SW480 (cell line): ENCODE data around the gene DAND5.

ENCODE experiments used
- DNase-seq: peaks from one replicate; pipeline ENCODE4 v3.0.0-alpha.2; 2016; ENCODE audit warnings: low spot score

DAND5 gene

GRCh38 chr19:12969292-12969988 lies at the start of gene DAND5:
DAND5 (plus strand) TSS chr19:12969576; CDS start chr19:12969661, 85 bp downstream.
- DNase-seq: no peak

- DNase-seq: no peak
These were observed 48.3 kb upstream of the DAND5 start for GRCh38 chr19:12921047-12921446.

GRCh38 chr19:12922959-12923358 lies 46.4 kb upstream of the DAND5 start:
- DNase-seq: no peak

GRCh38 chr19:12924621-12925310 lies 44.6 kb upstream of the DAND5 start:
- DNase-seq: no peak

GRCh38 chr19:12930002-12930645 lies 39.3 kb upstream of the DAND5 start:
- no peak for DNase-seq

- no peak for DNase-seq
These were observed 36.7 kb upstream of the DAND5 start for GRCh38 chr19:12932392-12933286.

GRCh38 chr19:12933287-12934072 lies 35.9 kb upstream of the DAND5 start, which contains the start of gene FARSA:
FARSA (minus strand) TSS chr19:12933711; CDS start chr19:12933696, 15 bp downstream.
- peak; percentile 89 for DNase-seq

GRCh38 chr19:12935071-12935470 lies 34.3 kb upstream of the DAND5 start:
- DNase-seq: no peak

GRCh38 chr19:12936582-12936981 lies 32.8 kb upstream of the DAND5 start:
- no peak for DNase-seq

- no peak for DNase-seq
These were observed 32.1 kb upstream of the DAND5 start for GRCh38 chr19:12937093-12937926.

GRCh38 chr19:12937927-12938778 lies 31.2 kb upstream of the DAND5 start, which contains the start of gene CALR:
CALR (plus strand) TSS chr19:12938609; CDS start chr19:12938680, 71 bp downstream.
- DNase-seq: peak; percentile 98

- DNase-seq: peak; percentile 59
These were observed 30.4 kb upstream of the DAND5 start for GRCh38 chr19:12938779-12939601.

- DNase-seq: no peak
These were observed 29.4 kb upstream of the DAND5 start for GRCh38 chr19:12939975-12940423.

GRCh38 chr19:12940897-12941296 lies 28.5 kb upstream of the DAND5 start:
- DNase-seq: no peak

GRCh38 chr19:12943437-12944044 lies 25.8 kb upstream of the DAND5 start:
- DNase-seq: no peak

- DNase-seq: no peak
These were observed 25.2 kb upstream of the DAND5 start for GRCh38 chr19:12944104-12944674.

GRCh38 chr19:12945479-12946091 lies 23.8 kb upstream of the DAND5 start, which contains the start of gene RAD23A:
RAD23A (plus strand) TSS chr19:12945862; CDS start chr19:12945949, 87 bp downstream.
- peak; percentile 95 for DNase-seq
